DLD1 (cell line): ENCODE results near the gene EHMT1.
"Not testable (repeated sequence)": the region's sequence is repeated elsewhere in the genome, so short reads cannot be mapped to it uniquely, and the experiment has no call there.

Source experiments
- in situ Hi-C: cut with HindIII; loops from 2 replicates; pipeline ENCODE4 v1.10.0; 2017; ENCODE audit warnings: low sequenced_read_pairs

The EHMT1 gene

DNA sequence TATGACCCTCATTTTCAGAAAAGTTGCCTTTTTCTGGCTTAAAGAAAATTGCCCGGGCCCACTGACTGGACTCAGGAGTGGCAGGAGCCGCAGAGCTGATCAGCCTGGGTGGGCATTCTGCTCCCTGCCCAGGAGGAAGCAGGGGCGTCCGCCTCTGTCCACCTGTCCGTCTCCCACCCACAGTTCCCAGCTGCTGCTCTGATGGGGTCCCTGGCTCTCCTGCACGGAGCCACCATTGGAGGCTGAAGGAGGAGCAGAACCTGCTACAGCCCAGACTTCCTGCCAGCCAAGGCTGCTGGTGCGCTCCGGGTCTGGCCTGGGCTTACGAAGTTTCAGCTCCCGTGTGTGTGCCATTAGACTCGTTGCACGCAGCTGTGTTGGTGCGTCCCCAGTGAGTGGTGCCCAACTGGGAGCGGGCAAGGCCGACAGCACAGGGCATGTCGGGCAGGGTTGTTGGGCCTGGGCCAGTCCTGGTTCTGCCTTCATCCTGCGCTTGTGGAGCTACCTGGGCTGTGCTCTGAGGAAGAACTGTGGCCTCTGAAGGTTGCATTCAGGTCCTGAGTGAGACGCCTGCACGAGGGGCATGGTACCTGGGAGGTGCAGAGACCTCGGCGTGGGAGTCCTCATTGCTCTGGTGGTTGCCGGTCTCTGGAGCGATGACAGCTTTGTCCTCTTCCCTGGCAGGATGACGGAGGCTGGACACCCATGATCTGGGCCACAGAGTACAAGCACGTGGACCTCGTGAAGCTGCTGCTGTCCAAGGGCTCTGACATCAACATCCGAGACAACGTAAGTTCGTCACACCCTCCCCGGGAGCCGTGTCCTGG lies 181.6 kb downstream of the EHMT1 start:
- in situ Hi-C loops, result no loop called here

DNA sequence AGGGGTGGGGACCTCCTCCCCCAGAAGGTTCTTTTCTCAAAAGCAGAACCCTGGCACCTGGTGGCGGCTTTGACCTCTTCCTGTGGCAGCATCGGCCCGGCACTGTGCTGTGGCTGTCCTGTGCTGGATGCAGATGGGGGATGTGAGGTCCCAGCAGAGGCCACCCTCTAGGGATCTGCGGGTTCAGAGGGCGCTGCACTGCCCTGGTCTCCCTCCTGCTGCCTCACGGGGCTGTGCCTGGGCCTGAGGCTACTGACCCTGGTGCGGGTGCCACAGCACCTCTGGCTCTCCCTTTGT lies 182.2 kb downstream of the EHMT1 start:
- in situ Hi-C loops, result no loop called here

DNA sequence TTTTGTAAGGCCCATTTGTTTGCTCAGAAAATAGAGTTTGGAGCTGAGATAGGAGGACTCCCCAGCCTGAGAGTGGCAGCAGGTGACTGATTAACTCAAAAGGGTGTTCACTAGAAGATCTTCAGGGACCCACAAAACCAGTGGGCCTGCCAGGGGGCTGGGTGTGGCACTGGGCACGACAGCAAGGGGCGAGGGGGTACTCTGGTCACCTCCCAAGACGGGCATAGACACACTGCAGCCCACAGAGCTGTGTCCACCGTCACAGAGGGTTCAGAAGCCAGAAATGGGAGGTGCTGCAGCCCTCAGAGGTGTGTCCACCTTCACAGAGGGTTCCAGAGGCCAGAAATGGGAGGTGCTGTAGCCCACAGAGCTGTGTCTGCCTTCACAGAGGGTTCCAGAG lies 183.2 kb downstream of the EHMT1 start:
- in situ Hi-C loops, result no loop called here

DNA sequence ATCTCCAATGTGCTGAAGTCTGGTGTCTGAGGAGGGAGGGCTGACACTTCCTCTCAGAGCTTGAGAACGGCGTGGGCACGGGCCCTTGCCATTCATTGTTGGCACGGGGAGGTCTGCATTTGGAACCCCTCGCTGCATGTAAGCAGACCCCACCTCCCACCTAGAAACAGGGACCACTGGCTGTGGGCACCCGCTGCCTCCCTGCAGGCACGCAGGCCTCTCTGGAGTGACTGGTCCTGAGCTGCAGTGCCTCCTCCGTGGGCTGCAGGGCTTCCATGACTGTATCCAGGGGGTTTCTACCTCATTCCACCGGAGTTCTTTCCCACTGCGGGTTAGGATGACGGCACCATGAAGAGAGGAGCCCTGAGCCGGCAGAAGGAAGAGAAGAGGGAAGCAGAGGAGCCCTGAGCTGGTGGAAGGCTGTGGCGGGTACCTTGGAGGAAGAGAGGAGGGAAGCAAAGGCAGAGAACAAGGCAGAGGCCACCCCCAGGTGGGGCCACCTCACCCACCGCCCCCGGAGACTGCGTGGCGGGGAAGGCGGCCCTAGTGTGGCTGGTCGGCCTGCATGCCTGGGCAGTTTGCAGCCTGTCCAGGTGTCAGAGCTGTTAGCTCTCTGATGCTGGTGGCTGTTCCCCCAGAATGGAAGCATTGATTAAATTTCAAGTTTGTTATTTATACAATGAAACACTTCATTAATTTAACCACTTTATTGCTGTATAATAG lies 183.9 kb downstream of the EHMT1 start:
- in situ Hi-C loops, result no loop called here

DNA sequence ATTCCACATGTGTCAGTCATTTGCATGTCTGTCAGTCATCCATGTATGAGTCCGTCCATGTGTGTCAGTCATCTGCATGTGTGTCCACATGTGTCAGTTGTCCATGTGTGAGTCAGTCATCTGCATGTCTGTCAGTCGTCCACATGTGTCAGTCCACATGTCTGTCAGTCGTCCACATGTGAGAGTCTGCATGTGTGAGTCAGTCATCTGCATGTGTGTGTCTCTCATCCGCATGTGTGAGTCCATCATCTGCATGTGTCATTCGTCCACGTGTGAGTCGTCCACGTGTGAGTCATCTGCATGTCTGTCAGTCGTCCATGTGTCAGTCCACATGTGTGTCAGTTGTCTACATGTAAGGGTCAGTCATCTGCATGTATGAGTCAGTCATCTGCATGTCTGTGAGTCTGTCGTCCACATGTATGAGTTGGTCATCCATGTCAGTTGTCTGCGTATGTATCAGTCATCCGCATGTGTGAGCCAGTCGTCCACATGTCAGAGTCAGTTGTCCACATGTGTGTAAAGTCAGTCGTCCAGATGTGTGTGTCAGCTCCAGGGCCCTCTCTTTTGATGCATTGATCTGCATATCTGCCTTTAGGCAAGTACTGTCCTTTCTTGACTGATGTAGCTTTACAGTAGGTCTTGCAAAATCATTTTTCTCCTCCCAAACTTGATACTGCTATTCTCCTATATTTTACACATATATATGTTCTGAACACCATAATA lies 186.3 kb downstream of the EHMT1 start:
- in situ Hi-C loops, result no loop called here

DNA sequence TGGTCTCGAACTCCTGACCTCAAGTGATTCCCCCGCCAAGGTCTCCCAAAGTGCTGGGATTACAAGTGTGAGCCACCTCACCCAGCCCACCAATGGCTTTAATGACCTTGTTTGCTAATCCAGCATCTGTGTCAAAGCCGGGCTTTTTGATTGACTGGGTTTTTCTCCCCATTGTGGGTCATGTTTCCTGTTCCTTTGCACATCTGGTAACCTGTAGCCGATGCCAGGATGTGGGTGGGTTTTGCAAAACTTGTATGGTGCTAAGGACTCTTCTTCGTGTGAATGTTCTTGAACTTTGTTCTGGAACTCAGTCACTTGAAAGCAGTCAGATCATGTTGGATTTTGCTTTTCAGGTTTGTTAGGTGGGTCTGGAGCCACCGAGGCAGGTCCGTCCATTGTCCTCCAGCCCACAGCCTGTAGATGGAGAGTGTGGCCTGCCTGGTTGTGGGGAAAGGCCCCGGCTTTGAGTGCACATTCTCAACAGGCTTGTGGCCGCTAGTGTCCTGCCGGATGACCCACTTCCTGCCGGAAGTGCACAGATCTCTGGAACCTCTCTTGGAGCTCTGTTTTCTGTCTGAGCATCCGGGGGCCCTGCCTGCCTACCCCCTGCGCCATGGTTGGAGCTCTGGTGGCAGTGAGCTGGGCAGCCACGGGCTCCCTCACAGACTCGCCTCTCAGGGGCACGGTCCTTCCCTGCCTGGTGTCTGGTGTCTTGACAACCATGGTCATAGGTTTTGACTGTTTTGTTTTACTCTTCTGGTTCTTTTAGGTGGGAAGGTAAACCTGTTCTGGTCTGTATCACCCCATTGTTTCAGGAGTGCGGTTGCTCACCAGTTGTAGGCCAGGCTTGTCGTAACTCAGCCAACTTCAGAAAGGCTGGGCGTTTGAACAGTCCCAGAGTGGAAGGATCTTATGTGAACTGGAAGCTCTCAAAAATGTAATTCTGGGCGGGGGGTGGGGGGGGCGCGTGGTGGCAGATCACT lies 189.2 kb downstream of the EHMT1 start:
- in situ Hi-C loops, result no loop called here

DNA sequence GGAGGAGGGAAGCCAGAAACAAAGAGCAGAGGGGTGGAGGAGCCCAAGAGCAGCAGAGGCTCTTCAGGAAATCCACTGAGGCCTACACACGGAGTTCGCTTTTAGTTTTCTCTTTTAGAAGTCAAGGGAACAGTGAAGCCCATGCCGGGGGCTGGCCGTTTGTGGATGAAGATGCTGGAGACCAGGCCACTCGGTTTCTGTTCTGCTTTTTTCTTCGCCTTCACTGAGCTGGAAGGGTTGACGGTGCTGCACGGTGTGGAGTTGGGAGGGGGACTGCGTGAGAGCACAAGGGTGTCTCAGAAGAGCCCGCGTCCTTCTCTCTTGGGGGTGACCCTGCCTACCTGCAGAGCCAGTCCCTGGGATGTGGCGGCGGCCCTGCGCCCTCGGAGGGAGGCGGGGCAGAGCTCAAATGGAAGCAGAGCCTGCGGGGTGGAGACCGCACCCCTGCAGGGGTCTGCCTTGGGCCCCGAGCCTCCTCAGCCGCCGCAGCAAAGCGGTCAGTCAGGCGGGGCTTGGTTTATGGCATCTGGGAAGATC lies 190.3 kb downstream of the EHMT1 start:
- in situ Hi-C loops, result no loop called here

DNA sequence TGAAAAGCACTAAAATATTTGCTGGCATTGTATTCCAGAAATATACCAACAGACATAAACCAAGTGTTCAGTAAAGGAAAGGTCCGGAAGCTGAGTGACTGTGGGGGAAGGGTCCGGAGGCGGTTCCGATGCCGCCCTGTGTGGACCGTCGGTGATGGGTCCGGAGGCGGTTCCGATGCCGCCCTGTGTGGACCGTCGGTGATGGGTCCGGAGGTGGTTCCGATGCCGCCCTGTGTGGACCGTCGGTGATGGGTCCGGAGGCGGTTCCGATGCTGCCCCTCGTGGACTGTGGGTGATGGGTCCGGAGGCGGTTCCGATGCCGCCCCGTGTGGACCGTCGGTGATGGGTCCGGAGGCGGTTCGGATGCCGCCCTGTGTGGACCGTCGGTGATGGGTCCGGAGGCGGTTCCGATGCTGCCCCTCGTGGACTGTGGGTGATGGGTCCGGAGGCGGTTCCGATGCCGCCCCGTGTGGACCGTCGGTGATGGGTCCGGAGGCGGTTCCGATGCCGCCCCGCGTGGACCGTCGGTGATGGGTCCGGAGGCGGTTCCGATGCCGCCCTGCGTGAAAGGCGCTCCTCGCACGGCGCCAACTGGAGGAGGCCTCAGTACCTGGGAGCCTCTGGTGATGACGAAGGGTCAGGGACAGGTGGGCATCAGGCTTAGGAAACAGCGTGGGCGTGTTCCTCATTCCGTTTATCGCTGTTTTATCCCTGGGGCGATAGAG lies 191.1 kb downstream of the EHMT1 start:
- in situ Hi-C loops, result not testable (repeated sequence)

DNA sequence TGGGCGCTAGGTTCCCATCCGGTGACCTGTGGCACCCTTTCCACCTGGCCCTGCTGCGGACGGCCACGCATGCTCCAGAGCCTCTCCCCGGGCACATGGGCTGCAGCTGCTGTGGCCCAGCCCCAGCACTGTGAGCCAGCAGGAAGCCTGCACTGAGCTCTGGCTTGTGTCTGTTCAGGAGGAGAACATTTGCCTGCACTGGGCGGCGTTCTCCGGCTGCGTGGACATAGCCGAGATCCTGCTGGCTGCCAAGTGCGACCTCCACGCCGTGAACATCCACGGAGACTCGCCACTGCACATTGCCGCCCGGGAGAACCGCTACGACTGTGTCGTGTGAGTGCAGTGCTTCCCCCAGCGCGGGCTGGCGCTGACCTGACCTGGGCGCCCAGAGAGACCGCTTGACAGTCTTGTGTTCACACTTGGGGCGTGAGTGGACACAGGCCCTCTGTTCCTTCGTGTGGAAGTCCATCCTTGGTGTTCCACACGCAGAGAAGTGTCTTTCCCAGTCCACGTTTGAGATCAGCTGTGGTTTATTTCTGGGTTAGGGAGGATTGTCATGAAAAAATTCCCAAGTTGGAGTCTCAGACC lies 192.6 kb downstream of the EHMT1 start:
- in situ Hi-C loops, result no loop called here

DNA sequence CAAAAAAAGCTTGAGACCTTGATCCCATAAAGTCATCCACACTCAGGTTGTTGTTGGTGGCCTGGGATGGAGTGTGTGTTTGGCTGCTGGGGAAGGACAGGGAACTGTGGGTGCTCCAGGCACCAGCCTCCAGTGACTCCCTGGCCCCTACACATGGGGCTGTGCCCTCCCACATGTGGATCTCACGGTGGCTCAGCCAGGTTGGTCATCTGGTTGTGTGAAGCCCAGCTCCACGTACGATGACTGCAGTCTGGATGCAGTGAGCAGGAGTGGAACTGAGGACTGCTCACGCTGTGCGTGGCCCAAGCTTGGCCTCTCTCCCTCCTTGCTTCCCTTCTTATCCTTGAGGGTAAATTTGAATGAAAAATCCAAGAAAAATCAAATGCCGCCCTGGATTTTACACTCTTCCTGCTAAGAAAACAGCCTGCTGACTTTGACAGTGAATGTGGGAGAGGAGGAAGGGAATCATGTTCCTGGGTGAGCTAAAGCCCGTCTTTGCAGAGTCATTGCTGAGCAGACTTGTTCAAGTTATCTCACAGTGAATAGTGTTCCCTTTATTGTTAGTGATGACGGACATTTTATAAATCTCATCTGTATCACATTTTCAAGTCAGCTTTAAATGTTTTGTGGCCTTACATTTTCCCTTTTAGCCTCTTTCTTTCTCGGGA lies 193.7 kb downstream of the EHMT1 start:
- in situ Hi-C loops, result no loop called here

DNA sequence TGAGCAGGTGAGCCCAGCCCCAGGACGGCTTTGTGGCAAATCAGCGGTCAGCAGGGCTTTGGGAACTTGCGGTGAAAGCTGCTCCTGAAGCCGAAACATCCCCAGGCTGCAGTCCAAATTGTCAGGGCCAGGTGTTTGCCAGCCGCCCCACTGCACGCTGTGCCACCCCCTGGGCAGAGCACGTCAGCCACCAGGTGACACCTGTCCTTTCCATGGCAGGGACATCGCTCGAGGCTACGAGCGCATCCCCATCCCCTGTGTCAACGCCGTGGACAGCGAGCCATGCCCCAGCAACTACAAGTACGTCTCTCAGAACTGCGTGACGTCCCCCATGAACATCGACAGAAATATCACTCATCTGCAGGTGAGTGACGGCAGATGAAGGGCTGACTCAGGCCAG lies 194.4 kb downstream of the EHMT1 start:
- in situ Hi-C loops, result no loop called here

DNA sequence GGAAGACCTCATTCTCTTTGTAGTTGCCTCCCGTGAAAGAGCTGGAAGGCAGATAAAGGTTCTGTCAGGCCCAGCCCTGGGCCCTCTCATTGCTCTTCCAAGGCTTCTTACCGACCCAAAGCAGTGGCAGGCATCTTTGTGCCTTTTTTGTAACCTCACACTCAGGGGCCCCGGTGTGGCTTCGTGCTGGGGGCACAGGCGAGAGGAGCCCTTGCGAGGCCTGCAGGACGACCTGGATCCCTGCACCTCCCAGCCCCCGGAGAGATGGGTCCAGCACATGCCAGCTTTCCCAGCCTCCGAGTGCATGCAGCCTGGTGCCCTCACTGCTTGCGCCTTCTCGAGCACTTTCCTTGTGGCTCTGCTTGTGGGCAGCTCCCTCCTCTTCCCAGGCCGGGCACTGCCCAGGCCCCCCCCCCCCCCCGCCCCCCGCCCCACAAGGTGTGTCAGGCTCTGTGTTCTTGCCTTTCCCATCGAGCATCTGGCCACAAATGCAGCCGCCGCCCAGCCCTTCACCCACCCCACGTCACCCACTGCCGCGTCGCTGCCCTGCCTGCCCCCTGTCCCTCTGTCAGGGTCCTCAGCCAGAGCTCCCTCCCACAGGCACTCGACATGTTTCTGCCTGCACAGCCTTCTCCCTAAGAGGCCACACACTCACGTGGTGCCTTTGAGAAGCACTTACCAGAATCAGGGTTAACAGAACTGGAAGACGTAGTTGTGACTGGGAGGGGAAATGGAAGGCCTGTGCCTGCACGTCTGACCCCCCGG lies 195.0 kb downstream of the EHMT1 start:
- in situ Hi-C loops, result no loop called here

DNA sequence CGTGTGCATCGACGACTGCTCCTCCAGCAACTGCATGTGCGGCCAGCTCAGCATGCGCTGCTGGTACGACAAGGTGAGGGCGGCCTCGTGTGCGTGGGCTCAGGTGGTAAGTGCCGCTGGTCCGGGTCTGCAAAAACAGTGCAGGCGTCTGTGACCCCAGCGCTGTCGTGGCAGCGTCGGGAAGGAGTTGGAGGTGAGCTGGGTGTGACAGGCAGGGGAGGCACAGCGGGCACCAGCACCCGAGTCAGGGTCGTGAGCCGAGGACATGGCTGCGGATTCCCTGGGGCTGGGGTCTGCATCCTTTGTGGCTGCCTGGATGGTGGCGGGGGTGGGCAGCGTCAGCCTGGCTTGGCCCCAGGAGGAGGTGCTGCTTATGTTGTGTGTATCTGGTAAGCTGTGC lies 195.6 kb downstream of the EHMT1 start:
- in situ Hi-C loops, result no loop called here

DNA sequence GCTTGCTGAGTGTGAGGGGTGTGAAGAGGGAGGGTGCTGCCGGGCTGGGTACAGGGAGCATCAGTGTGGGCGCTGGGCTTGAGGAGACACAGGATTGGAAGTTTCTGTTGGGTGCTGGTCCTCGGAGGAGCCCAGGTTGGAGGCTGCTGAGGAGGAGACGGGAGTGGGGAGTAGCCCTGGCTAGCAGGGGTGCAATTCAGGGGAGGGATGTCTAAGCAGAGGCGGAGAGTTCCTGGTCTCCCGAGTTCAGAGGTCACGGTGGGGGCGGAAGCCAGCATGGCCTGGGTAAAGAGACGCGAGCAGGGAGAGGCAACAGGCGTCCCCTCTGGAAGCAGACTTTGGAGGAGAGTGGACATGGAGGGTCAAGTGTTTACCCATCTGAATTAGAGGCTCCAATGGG lies 196.0 kb downstream of the EHMT1 start:
- in situ Hi-C loops, result no loop called here

DNA sequence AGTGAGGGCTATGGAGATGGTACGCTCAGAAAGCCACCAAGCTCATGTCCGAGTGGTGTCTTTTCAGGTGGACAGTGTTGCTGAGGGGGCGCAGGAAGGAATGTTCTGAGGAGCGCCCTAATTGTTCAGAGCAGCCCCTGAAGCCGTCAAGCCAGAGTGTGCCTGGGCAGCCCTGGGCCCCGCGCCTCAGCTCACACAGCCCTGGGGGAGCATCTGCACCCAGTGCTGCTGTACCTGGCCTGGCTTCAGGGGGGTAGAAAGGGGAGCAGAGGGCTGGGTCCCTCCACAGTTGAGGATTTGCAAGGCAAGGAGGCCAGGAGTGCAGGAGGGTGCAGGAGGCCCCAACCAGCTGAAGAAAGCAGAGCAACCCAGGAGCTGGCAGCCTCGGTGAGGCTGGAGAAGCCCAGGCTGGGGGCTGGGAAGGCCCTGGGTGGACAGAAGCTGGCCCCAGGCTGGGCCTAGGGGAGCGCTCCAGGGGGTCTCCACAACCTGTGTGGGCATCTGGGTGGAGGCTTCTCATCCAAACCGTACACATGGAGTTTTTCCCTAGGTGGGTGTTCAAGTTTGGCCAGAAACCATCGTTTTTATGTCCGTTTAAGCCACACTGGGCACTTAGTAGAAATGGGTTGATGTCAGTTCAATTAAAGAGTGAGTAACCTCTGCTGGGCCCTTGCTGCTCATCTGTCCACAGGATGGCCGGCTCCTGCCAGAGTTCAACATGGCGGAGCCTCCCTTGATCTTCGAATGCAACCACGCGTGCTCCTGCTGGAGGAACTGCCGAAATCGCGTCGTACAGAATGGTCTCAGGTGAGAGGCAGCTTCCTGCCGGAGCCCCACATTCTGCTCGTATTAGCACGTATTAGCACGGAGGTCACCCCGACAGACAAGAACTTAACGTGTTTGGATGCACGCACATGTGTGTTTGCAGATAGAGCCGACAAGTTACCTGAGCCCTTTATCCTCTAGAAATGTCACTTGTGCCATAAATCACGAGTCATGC lies 196.8 kb downstream of the EHMT1 start:
- in situ Hi-C loops, result no loop called here

DNA sequence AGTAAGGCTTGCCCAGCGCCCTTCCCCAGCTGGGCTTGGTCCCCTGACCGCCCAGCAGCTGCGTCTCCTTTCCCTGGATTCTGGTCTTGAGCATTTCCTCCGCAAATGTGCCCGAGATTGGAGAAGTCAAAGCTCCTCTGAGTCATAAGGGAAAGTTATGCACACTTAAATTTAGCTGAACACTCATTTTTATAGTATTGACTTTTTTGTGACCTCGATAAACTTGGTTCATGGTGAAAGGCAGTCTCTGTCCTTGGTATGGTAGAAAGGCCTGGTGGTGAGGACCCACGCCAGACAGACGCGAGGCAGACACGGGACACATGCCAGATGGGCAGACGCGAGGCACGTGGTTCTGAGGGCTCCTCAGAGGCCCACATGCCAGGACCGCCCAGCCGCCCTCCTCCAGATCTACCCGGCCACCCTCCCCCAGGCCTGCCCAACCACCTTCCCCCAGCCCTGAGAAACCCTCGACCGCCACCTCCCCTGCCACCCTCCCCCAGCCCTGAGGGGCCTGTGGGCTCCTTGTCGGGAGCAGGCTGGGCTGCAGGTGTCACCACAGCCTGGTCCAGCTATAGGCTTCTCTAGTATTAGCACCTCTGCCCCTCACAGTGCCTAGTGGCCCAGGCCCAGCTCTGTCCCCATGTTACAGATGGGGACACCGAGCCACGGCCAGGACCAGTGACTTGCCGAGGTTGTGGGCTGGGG lies 197.9 kb downstream of the EHMT1 start:
- in situ Hi-C loops, result no loop called here
